Common myeloid progenitor, CD34-positive (primary cell): ENCODE data around the gene RBM15B.

ENCODE experiments used
- CTCF ChIA-PET: fragments of 350-600 bp; sonication (Branson Sonifier 250); formaldehyde crosslinking; loops from one replicate; lab custom pipeline; 2021; ENCODE audit warnings: antibody characterized with exemption; lab: Charles Lee
- POLR2A ChIA-PET: fragments of 350-600 bp; sonication (Branson Sonifier 250); formaldehyde crosslinking; loops from one replicate; lab custom pipeline; 2021; ENCODE audit warnings: antibody characterized with exemption; lab: Charles Lee
- DNase-seq, 3 donors: peaks; one replicate each; pipeline versions ENCODE4 v3.0.0 to v3.0.0-alpha.2; 2013
- H3K27ac ChIP-seq, 2 experiments: 1 replicate in 1 of 2; 2 replicates in 1 of 2; pipeline ENCODE4 v1.7.0; 2013; ENCODE audit warnings: inconsistent platforms in 2 of 2, low read length in 2 of 2, mild to moderate bottlenecking in 2 of 2, low read depth in 1 of 2, moderate library complexity in 1 of 2; ENCODE audit not compliant: severe bottlenecking in 2 of 2, insufficient read depth in 1 of 2, poor library complexity in 1 of 2
- H3K27me3 ChIP-seq, 5 experiments: replicated peaks in 2 of 5; 1 replicate in 3 of 5; 2 replicates in 2 of 5; pipeline versions ENCODE4 v1.6.1 to v1.7.0; 2013; ENCODE audit warnings: low read length in 4 of 5, mild to moderate bottlenecking in 2 of 5, moderate library complexity in 2 of 5, inconsistent platforms in 1 of 5; ENCODE audit not compliant: insufficient read depth in 5 of 5, control insufficient read depth in 4 of 5
- H3K36me3 ChIP-seq, 4 experiments: 1 replicate in 2 of 4; 2 replicates in 2 of 4; pipeline versions ENCODE4 v1.6.1 to v1.7.0; 2013; ENCODE audit warnings: low read length in 3 of 4, control low read depth in 1 of 4, mild to moderate bottlenecking in 1 of 4; ENCODE audit not compliant: control insufficient read depth in 4 of 4, insufficient read depth in 4 of 4
- H3K4me1 ChIP-seq, 4 experiments: 1 replicate in 3 of 4; 2 replicates in 1 of 4; pipeline versions ENCODE4 v1.6.1 to v1.7.1; 2013; ENCODE audit warnings: low read length in 3 of 4, mild to moderate bottlenecking in 3 of 4, control low read depth in 1 of 4, inconsistent platforms in 1 of 4, moderate library complexity in 1 of 4; ENCODE audit not compliant: control insufficient read depth in 4 of 4, insufficient read depth in 4 of 4; ENCODE audit errors: control extremely low read depth in 1 of 4
- H3K4me3 ChIP-seq, 7 experiments: 1 replicate in 4 of 7; 2 replicates in 3 of 7; pipeline versions ENCODE4 v1.5.1 to v1.7.0; 2013; ENCODE audit warnings: mild to moderate bottlenecking in 7 of 7, low read length in 6 of 7, moderate library complexity in 6 of 7, inconsistent platforms in 2 of 7, low read depth in 2 of 7, control low read depth in 1 of 7; ENCODE audit not compliant: insufficient read depth in 4 of 7, control insufficient read depth in 1 of 7; ENCODE audit errors: extremely low read depth in 1 of 7
- H3K9me3 ChIP-seq, 5 experiments: 1 replicate in 4 of 5; 2 replicates in 1 of 5; pipeline versions ENCODE4 v1.6.1 to v1.7.1; 2013; ENCODE audit warnings: low read length in 4 of 5, mild to moderate bottlenecking in 2 of 5, inconsistent platforms in 1 of 5, low read depth in 1 of 5, moderate library complexity in 1 of 5; ENCODE audit not compliant: control insufficient read depth in 4 of 5, insufficient read depth in 2 of 5; ENCODE audit errors: control extremely low read depth in 1 of 5
- WGBS: methylation state at CpG from one replicate; pipeline ENCODE4 v1.1.5; 2013; ENCODE audit not compliant: insufficient coverage; 5-methylcytosine and 5-hydroxymethylcytosine counted together

Gene RBM15B

GRCh38 chr3:51390246-51391074 lies 625 bp upstream of the RBM15B start:
- Histone ChIP-seq H3K4me3 (peak overlapping the region in 6 of 7 experiments; percentile 25 to 81 (median 66)), H3K4me1 (peaks cover 10 to 79% (median 64%) of the 10 kb centered on the region in 4 experiments), H3K27ac (peak overlapping the region in 1 of 2 experiments; percentile 32), H3K36me3 (peaks cover 18 to 70% (median 46%) of the 10 kb centered on the region in 4 experiments), H3K27me3 (no peaks in the 10 kb centered on the region), H3K9me3 (no peaks in the 10 kb centered on the region)
- 45% methylated on average over 28 of the region's 29 CpGs for WGBS
- ChIA-PET CTCF (interaction anchor here (0.9 to 4.3 kb wide), 20 partner anchors 10 to 820 kb away, joined by 3 to 56 read pairs (median 6); partner anchors contain the start of genes CISH, DCAF1, HEMK1 and MAPKAPK3), POLR2A (interaction anchor here (0.9 to 1.9 kb wide), 3 partner anchors 11 to 768 kb away, joined by 3 to 16 read pairs (median 4); no protein-coding TSS in a partner anchor)
- DNase-seq, result no peak

GRCh38 chr3:51391566-51392354 lies 675 bp downstream of the RBM15B start:
- ChIA-PET CTCF (interaction anchor here (0.8 to 3.0 kb wide), 3 partner anchors 10 to 15 kb away, joined by 3 to 10 read pairs (median 6); no protein-coding TSS in a partner anchor), POLR2A (no interaction called here)
- no peaks in the 10 kb centered on the region for H3K9me3 ChIP-seq
- 19% methylated on average over 106 of the region's 115 CpGs for WGBS
- H3K4me3 ChIP-seq, result peak overlapping the region; percentile 62 to 82 (median 76)
- peaks cover 6 to 77% (median 62%) of the 10 kb centered on the region in 4 experiments for H3K4me1 ChIP-seq
- peaks cover 19 to 77% (median 54%) of the 10 kb centered on the region in 4 experiments for H3K36me3 ChIP-seq
- H3K27ac ChIP-seq, result peak overlapping the region; percentile 56 to 78
- DNase-seq, result peak in 2 of 3 donors; percentile 52 to 56
- no peaks in the 10 kb centered on the region for H3K27me3 ChIP-seq

GRCh38 chr3:51392355-51393133 lies 1.5 kb downstream of the RBM15B start:
- POLR2A ChIA-PET, result interaction anchor here (0.5 to 0.6 kb wide), 2 partner anchors 111 to 429 kb away, joined by 3 read pairs; no protein-coding TSS in a partner anchor
- no peaks in the 10 kb centered on the region for H3K9me3 ChIP-seq
- H3K4me3 ChIP-seq, result peak overlapping the region in 6 of 7 experiments; percentile 19 to 82 (median 76)
- H3K36me3 ChIP-seq, result peaks cover 19 to 81% (median 59%) of the 10 kb centered on the region in 4 experiments
- CTCF ChIA-PET, result interaction anchor here (0.8 to 3.0 kb wide), 3 partner anchors 9 to 14 kb away, joined by 3 to 10 read pairs (median 6); no protein-coding TSS in a partner anchor
- H3K27me3 ChIP-seq, result no peaks in the 10 kb centered on the region
- H3K4me1 ChIP-seq, result peaks cover 6 to 69% (median 57%) of the 10 kb centered on the region in 4 experiments
- WGBS, result 98% methylated on average over 42 of the region's 42 CpGs
- DNase-seq, result no peak
- peak overlapping the region in 1 of 2 experiments; percentile 78 for H3K27ac ChIP-seq

- Histone ChIP-seq H3K9me3 (no peaks in the 10 kb centered on the region), H3K36me3 (peaks cover 17 to 77% (median 57%) of the 10 kb centered on the region in 4 experiments), H3K4me3 (no peak overlapping the region), H3K4me1 (peaks cover 6 to 63% (median 54%) of the 10 kb centered on the region in 4 experiments), H3K27me3 (no peaks in the 10 kb centered on the region), H3K27ac (no peak overlapping the region)
- WGBS, result 98% methylated on average over 17 of the region's 17 CpGs
- no peak for DNase-seq
- POLR2A ChIA-PET, result interaction anchor here (0.5 to 0.7 kb wide), 3 partner anchors 111 to 1462 kb away, joined by 3 read pairs; no protein-coding TSS in a partner anchor
- CTCF ChIA-PET, result interaction anchor here (2.0 to 3.0 kb wide), 2 partner anchors 12 to 14 kb away, joined by 6 to 10 read pairs; no protein-coding TSS in a partner anchor
Measured at GRCh38 chr3:51393134-51393495, 2.0 kb downstream of the RBM15B start.

- ChIA-PET CTCF (interaction anchor here (1.0 to 3.0 kb wide), 3 partner anchors 11 to 777 kb away, joined by 3 to 10 read pairs (median 6); partner anchors contain the start of gene MAPKAPK3), POLR2A (interaction anchor here (0.5 to 0.7 kb wide), 2 partner anchors 110 to 1462 kb away, joined by 3 read pairs; no protein-coding TSS in a partner anchor)
- no peak for DNase-seq
- Histone ChIP-seq H3K9me3 (no peaks in the 10 kb centered on the region), H3K27me3 (no peaks in the 10 kb centered on the region), H3K27ac (no peak overlapping the region), H3K4me3 (no peak overlapping the region), H3K4me1 (peaks cover 6 to 59% (median 52%) of the 10 kb centered on the region in 4 experiments), H3K36me3 (peaks cover 15 to 76% (median 56%) of the 10 kb centered on the region in 4 experiments)
- WGBS, result 90% methylated on average over 12 of the region's 14 CpGs
Measured at GRCh38 chr3:51393564-51393963, 2.5 kb downstream of the RBM15B start.

GRCh38 chr3:51394541-51394940 lies 3.5 kb downstream of the RBM15B start:
- WGBS, result 96% methylated on average over 5 of the region's 5 CpGs
- H3K4me3 ChIP-seq, result no peak overlapping the region
- ChIA-PET POLR2A (no interaction called here), CTCF (interaction anchor here (0.8 to 3.0 kb wide), 3 partner anchors 12 to 778 kb away, joined by 3 to 10 read pairs (median 3); partner anchors contain the start of gene MAPKAPK3)
- H3K4me1 ChIP-seq, result peaks cover 6 to 53% (median 47%) of the 10 kb centered on the region in 4 experiments
- H3K9me3 ChIP-seq, result no peaks in the 10 kb centered on the region
- H3K27me3 ChIP-seq, result no peaks in the 10 kb centered on the region
- DNase-seq, result no peak
- H3K36me3 ChIP-seq, result peaks cover 14 to 80% (median 57%) of the 10 kb centered on the region in 4 experiments
- no peak overlapping the region for H3K27ac ChIP-seq
